HG03439 (cell line): ENCODE results near the gene PTPRM.
A peak's percentile ranks its signal among the peaks of the same experiment; 100 is the strongest.
"Not testable (repeated sequence)": the region's sequence is repeated elsewhere in the genome, so short reads cannot be mapped to it uniquely, and the experiment has no call there.

Source experiments
- ATAC-seq: cut with Tn5 transposase; IDR thresholded peaks from one replicate; pipeline ENCODE4 v1.9.1; 2021; ENCODE audit warnings: mild to moderate bottlenecking, moderate library complexity; ENCODE audit not compliant: unreplicated experiment

Gene PTPRM

GRCh38 chr18:7921938-7922587 lies 354.9 kb downstream of the PTPRM start:
- ATAC-seq = no peak

GRCh38 chr18:7923105-7923504 lies 356.0 kb downstream of the PTPRM start:
- ATAC-seq = no peak

- no peak for ATAC-seq
Observed at GRCh38 chr18:7924616-7925015, 357.5 kb downstream of the PTPRM start.

GRCh38 chr18:7926526-7926925 lies 359.4 kb downstream of the PTPRM start:
- no peak for ATAC-seq

GRCh38 chr18:7927119-7927518 lies 360.0 kb downstream of the PTPRM start:
- ATAC-seq = no peak

GRCh38 chr18:7931763-7932162 lies 364.6 kb downstream of the PTPRM start:
- no peak for ATAC-seq

GRCh38 chr18:7937268-7937667 lies 370.2 kb downstream of the PTPRM start:
- ATAC-seq = no peak

- ATAC-seq = no peak
Observed at GRCh38 chr18:7939521-7939920, 372.4 kb downstream of the PTPRM start.

- no peak for ATAC-seq
Observed at GRCh38 chr18:7940379-7940778, 373.3 kb downstream of the PTPRM start.

GRCh38 chr18:7940971-7941370 lies 373.9 kb downstream of the PTPRM start:
- no peak for ATAC-seq

GRCh38 chr18:7941533-7941932 lies 374.4 kb downstream of the PTPRM start:
- ATAC-seq = no peak

GRCh38 chr18:7945882-7946281 lies 378.8 kb downstream of the PTPRM start:
- no peak for ATAC-seq

- no peak for ATAC-seq
Observed at GRCh38 chr18:7946734-7947377, 379.7 kb downstream of the PTPRM start.

GRCh38 chr18:7950380-7951136 lies 383.4 kb downstream of the PTPRM start:
- ATAC-seq = no peak

- ATAC-seq = peak; percentile 95
Observed at GRCh38 chr18:7953095-7953958, 386.2 kb downstream of the PTPRM start.

GRCh38 chr18:7954238-7954637 lies 387.1 kb downstream of the PTPRM start:
- no peak for ATAC-seq

- ATAC-seq = no peak
Observed at GRCh38 chr18:7955175-7955574, 388.1 kb downstream of the PTPRM start.

- ATAC-seq = no peak
Observed at GRCh38 chr18:7957297-7957696, 390.2 kb downstream of the PTPRM start.

GRCh38 chr18:7958081-7958896 lies 391.2 kb downstream of the PTPRM start:
- peak; percentile 68 for ATAC-seq

- peak; percentile 27 for ATAC-seq
Observed at GRCh38 chr18:7958897-7959146, 391.7 kb downstream of the PTPRM start.

- not testable (repeated sequence) for ATAC-seq
Observed at GRCh38 chr18:7966682-7967081, 399.6 kb downstream of the PTPRM start.
